ENCODE data around the gene PLEKHA8. TPM values are rescaled to one million over a fixed set of nuclear protein-coding genes. Genes with fewer than 3 reads are reported as not detected.

Gene PLEKHA8
- total and polyA plus RNA-seq, 3 experiments from 2014 or later = 3.7 to 10.0 (median 9.0) TPM

DNA sequence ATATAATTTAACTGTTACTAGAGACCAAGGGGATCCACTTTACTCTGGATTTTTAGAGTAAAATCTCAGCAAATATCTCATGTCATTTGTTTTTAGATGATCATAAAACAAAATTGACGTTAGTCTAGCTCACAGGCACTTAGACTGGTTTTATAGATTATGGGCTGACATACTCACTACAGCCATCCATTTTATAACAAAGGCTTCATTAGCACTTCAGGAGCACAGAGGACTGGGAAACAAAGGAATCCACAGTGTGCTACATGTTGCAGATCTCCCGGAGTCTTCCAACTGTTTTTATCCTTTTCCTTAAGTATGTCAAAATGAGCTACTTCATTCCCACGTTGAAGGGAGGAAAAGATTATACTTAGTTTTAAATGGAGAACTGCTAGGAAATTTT lies 22.7 kb upstream of the PLEKHA8 start:
- H3K27ac Mint-ChIP-seq = no peak overlapping the region
- ChIA-PET POLR2A (no interaction called here), CTCF (no interaction called here)
- Histone ChIP-seq H3K27me3 (ENCODE audit: insufficient read depth, low read length, poor library complexity, severe bottlenecking) (no peaks in the 10 kb centered on the region), H3K4me3 (ENCODE audit: low read length) (no peak overlapping the region), H3K9me3 (ENCODE audit: low read length) (no peaks in the 10 kb centered on the region), H3K27ac (ENCODE audit: low read depth, low read length) (no peak overlapping the region), H3K4me1 (ENCODE audit: insufficient read depth, low read length) (no peaks in the 10 kb centered on the region), H3K36me3 (ENCODE audit: insufficient read depth, low read length) (no peaks in the 10 kb centered on the region)
- no peak for DNase-seq
- peaks cover 15 to 22% of the 10 kb centered on the region in 2 donors for H3K27me3 Mint-ChIP-seq
- H3K36me3 Mint-ChIP-seq = no peaks in the 10 kb centered on the region
- no peaks in the 10 kb centered on the region for H3K9me3 Mint-ChIP-seq
- H3K4me1 Mint-ChIP-seq = no peaks in the 10 kb centered on the region
- H3K4me3 Mint-ChIP-seq = no peak overlapping the region

DNA sequence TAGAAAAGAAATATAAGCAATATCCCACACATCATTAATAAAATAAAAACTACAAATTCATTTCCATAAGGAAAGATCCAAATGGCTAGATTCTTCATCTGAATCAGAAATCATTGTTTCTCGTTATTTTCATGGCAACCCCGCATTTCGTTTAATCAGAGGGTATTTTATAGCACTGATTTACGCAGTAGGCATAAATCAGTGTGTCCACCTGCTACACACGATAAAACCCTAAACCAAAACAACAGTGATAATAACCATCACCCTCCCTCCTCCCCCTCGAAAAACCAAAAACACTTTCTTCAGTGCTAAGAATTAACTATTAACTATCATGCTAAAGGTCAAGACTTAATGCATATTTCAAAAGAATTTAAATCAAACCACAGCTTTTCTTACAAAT lies 18.2 kb upstream of the PLEKHA8 start:
- H3K4me3 ChIP-seq (ENCODE audit: low read length) = no peak overlapping the region
- CTCF ChIA-PET = no interaction called here
- no peak for DNase-seq
- Mint-ChIP-seq H3K4me3 (no peak overlapping the region), H3K9me3 (no peaks in the 10 kb centered on the region), H3K36me3 (peaks cover 3 to 9% (median 3%) of the 10 kb centered on the region in 3 donors), H3K27me3 (peaks cover 4 to 8% of the 10 kb centered on the region in 2 donors), H3K4me1 (no peaks in the 10 kb centered on the region), H3K27ac (peak overlapping the region in 1 of 8 donors; percentile 11)
- no peak overlapping the region for H3K27ac ChIP-seq (ENCODE audit: low read depth, low read length)
- H3K4me1 ChIP-seq (ENCODE audit: insufficient read depth, low read length) = no peaks in the 10 kb centered on the region
- no peaks in the 10 kb centered on the region for H3K27me3 ChIP-seq (ENCODE audit: insufficient read depth, low read length, poor library complexity, severe bottlenecking)
- no peaks in the 10 kb centered on the region for H3K36me3 ChIP-seq (ENCODE audit: insufficient read depth, low read length)
- POLR2A ChIA-PET = no interaction called here
- H3K9me3 ChIP-seq (ENCODE audit: low read length) = no peaks in the 10 kb centered on the region

DNA sequence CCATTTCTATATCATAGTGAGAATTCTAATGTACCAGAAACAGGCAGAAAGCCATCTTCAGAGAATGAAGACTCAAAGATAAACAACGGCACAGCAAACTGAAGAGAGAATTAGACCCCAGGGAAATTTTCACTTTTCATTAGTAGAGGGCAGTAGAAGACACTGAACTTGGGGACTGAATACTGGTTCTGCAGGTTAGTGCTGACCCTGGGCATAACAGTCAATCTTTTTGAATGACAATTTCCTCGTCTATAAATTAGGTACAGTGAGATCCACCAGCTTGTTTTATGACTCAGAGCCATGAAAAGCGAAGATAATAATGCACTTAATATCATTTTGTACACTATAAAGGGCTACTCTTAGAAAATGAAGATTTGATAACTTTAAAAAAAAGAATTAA lies 15.5 kb upstream of the PLEKHA8 start:
- H3K9me3 Mint-ChIP-seq = no peaks in the 10 kb centered on the region
- CTCF ChIA-PET = no interaction called here
- H3K36me3 ChIP-seq (ENCODE audit: insufficient read depth, low read length) = no peaks in the 10 kb centered on the region

DNA sequence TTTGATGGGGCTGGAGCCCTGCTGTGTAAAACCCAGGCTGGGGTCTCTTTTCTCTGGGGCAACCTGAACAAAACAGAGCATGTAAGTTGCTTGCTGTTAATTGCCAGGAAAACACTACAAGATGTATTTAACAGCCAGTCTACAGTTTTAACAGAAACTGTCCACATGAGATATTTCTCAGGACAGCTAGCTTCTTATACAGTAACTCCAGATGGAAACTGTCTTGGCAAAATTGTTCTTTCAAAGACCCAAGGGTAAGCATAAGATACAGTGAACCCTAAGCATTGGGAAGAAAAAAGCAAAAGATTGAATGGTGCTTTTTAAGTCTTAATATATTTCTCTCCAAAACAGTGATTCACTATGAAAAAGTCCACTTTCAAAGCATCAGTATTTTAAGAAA lies 9.8 kb upstream of the PLEKHA8 start:
- Histone ChIP-seq H3K36me3 (ENCODE audit: insufficient read depth, low read length) (no peaks in the 10 kb centered on the region), H3K9me3 (ENCODE audit: low read length) (no peaks in the 10 kb centered on the region), H3K27me3 (ENCODE audit: insufficient read depth, low read length, poor library complexity, severe bottlenecking) (no peaks in the 10 kb centered on the region), H3K27ac (ENCODE audit: low read depth, low read length) (no peak overlapping the region), H3K4me1 (ENCODE audit: insufficient read depth, low read length) (no peaks in the 10 kb centered on the region), H3K4me3 (ENCODE audit: low read length) (no peak overlapping the region)
- Mint-ChIP-seq H3K27me3 (no peaks in the 10 kb centered on the region), H3K36me3 (peaks cover 2 to 14% (median 3%) of the 10 kb centered on the region in 3 donors), H3K9me3 (no peaks in the 10 kb centered on the region), H3K27ac (no peak overlapping the region), H3K4me3 (no peak overlapping the region), H3K4me1 (peaks cover 4 to 17% (median 14%) of the 10 kb centered on the region in 3 donors)
- ChIA-PET POLR2A (no interaction called here), CTCF (no interaction called here)
- DNase-seq = no peak

More for the DNA sequence above, 15.5 kb upstream of the PLEKHA8 start:
- Histone ChIP-seq H3K4me3 (ENCODE audit: low read length) (no peak overlapping the region), H3K9me3 (ENCODE audit: low read length) (no peaks in the 10 kb centered on the region), H3K4me1 (ENCODE audit: insufficient read depth, low read length) (no peaks in the 10 kb centered on the region), H3K27me3 (ENCODE audit: insufficient read depth, low read length, poor library complexity, severe bottlenecking) (no peaks in the 10 kb centered on the region), H3K27ac (ENCODE audit: low read depth, low read length) (no peak overlapping the region)
- no peak overlapping the region for H3K27ac Mint-ChIP-seq
- DNase-seq = no peak
- H3K4me3 Mint-ChIP-seq = no peak overlapping the region
- POLR2A ChIA-PET = no interaction called here
- H3K27me3 Mint-ChIP-seq = no peaks in the 10 kb centered on the region
- peaks cover 3 to 13% (median 5%) of the 10 kb centered on the region in 3 donors for H3K36me3 Mint-ChIP-seq
- no peaks in the 10 kb centered on the region for H3K4me1 Mint-ChIP-seq

DNA sequence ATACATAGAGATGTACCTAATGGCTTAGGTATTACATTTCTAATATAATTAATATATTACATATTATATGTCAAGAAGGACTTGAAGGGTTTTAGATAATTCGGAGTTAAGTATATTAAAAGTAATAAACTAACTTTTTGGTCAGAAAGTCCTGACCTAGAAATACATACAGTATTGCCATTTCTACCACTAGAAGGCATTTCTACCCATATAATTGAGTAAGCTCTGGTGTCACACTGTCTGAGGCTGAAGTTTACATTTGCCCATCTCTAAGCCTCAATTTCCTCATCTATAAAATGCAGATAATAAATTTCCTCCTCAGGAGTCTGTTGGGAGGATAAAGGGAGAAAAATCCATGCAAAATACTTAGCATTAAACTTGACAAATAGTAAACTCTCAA lies 8.8 kb upstream of the PLEKHA8 start:
- CTCF ChIA-PET = no interaction called here
- H3K9me3 Mint-ChIP-seq = no peaks in the 10 kb centered on the region
- H3K36me3 ChIP-seq (ENCODE audit: insufficient read depth, low read length) = no peaks in the 10 kb centered on the region

DNA sequence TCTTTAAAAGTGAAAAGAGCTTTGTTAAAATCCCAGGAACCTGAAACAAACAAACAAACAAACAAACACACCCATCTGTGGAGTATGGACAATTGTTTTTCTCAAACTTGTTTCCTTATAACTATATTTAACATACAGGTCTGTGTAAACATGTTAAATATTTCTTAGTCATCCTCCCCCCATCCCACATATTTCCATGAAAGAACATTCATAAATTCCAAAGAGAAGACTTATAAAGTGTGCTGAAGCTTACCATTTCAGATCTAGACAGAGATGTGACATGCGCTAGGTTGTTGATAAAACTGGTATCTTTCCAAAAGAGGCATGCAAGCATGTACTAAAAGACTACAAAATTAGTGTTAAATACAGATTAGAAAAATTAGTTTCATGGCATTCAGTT lies 8.3 kb upstream of the PLEKHA8 start:
- Mint-ChIP-seq H3K36me3 (peaks cover 0 to 8% (median 2%) of the 10 kb centered on the region in 3 donors), H3K9me3 (no peaks in the 10 kb centered on the region), H3K27me3 (no peaks in the 10 kb centered on the region), H3K4me1 (peaks cover 10 to 31% (median 26%) of the 10 kb centered on the region in 3 donors), H3K27ac (peak overlapping the region in 1 of 8 donors; percentile 18), H3K4me3 (no peak overlapping the region)
- peaks cover 1% of the 10 kb centered on the region for H3K4me1 ChIP-seq (ENCODE audit: insufficient read depth, low read length)
- DNase-seq = no peak
- ChIA-PET CTCF (no interaction called here), POLR2A (no interaction called here)
- no peak overlapping the region for H3K27ac ChIP-seq (ENCODE audit: low read depth, low read length)
- H3K4me3 ChIP-seq (ENCODE audit: low read length) = no peak overlapping the region
- no peaks in the 10 kb centered on the region for H3K36me3 ChIP-seq (ENCODE audit: insufficient read depth, low read length)
- H3K9me3 ChIP-seq (ENCODE audit: low read length) = no peaks in the 10 kb centered on the region
- H3K27me3 ChIP-seq (ENCODE audit: insufficient read depth, low read length, poor library complexity, severe bottlenecking) = no peaks in the 10 kb centered on the region

More for the DNA sequence above, 8.8 kb upstream of the PLEKHA8 start:
- Histone ChIP-seq H3K9me3 (ENCODE audit: low read length) (no peaks in the 10 kb centered on the region), H3K4me3 (ENCODE audit: low read length) (no peak overlapping the region), H3K27ac (ENCODE audit: low read depth, low read length) (no peak overlapping the region), H3K4me1 (ENCODE audit: insufficient read depth, low read length) (no peaks in the 10 kb centered on the region), H3K27me3 (ENCODE audit: insufficient read depth, low read length, poor library complexity, severe bottlenecking) (no peaks in the 10 kb centered on the region)
- no peaks in the 10 kb centered on the region for H3K27me3 Mint-ChIP-seq
- POLR2A ChIA-PET = no interaction called here
- peaks cover 5 to 25% (median 20%) of the 10 kb centered on the region in 3 donors for H3K4me1 Mint-ChIP-seq
- DNase-seq = no peak
- peaks cover 2 to 10% (median 3%) of the 10 kb centered on the region in 3 donors for H3K36me3 Mint-ChIP-seq
- H3K27ac Mint-ChIP-seq = no peak overlapping the region
- no peak overlapping the region for H3K4me3 Mint-ChIP-seq

DNA sequence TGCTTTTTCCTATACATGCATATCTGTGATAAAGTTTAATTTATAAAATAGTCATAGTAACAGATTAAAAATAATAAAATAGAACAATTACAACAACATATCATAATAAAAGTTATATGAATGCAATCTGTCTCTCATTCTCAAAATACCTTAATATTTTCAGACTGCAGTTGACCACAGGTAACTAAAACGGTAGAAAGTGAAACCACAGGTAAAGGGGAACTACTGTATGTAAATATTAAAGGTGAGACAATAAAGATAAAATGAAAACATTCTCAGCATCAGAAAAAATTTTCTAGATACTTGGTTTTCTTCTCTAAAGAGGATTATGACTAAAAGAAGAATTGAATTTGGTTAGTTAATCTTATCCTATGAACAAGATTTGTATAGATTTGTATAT lies 7.7 kb upstream of the PLEKHA8 start:
- H3K4me3 Mint-ChIP-seq = no peak overlapping the region
- no peak overlapping the region for H3K4me3 ChIP-seq (ENCODE audit: low read length)
- no peak for DNase-seq
- peaks cover 16 to 37% (median 32%) of the 10 kb centered on the region in 3 donors for H3K4me1 Mint-ChIP-seq
- H3K36me3 Mint-ChIP-seq = peaks cover 0 to 8% (median 2%) of the 10 kb centered on the region in 3 donors
- no peaks in the 10 kb centered on the region for H3K27me3 ChIP-seq (ENCODE audit: insufficient read depth, low read length, poor library complexity, severe bottlenecking)
- H3K36me3 ChIP-seq (ENCODE audit: insufficient read depth, low read length) = no peaks in the 10 kb centered on the region
- H3K9me3 Mint-ChIP-seq = no peaks in the 10 kb centered on the region
- H3K9me3 ChIP-seq (ENCODE audit: low read length) = no peaks in the 10 kb centered on the region
- H3K27ac Mint-ChIP-seq = no peak overlapping the region
- H3K27me3 Mint-ChIP-seq = no peaks in the 10 kb centered on the region
- ChIA-PET CTCF (no interaction called here), POLR2A (no interaction called here)
- peaks cover 7% of the 10 kb centered on the region for H3K4me1 ChIP-seq (ENCODE audit: insufficient read depth, low read length)
- H3K27ac ChIP-seq (ENCODE audit: low read depth, low read length) = no peak overlapping the region

DNA sequence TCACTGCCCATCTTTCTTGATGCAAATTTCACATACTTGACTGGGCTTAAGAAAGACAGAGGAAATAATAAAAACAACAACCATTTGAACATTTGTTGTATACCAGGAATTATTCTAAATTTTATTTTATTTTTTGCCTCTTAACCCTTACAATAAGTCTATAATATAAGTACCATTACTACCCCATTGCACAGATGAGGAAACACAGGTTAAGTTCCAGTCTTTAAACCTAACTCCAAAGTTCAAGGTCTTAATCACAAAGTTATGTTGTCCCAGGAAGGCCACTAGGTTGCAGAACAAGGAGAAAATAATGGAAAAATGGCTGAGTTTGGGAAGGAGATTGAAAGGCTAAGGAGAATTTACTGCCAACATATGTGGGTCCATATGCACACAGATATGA lies 5.2 kb upstream of the PLEKHA8 start:
- Histone ChIP-seq H3K36me3 (ENCODE audit: insufficient read depth, low read length) (no peaks in the 10 kb centered on the region), H3K27me3 (ENCODE audit: insufficient read depth, low read length, poor library complexity, severe bottlenecking) (no peaks in the 10 kb centered on the region), H3K4me3 (ENCODE audit: low read length) (no peak overlapping the region), H3K9me3 (ENCODE audit: low read length) (no peaks in the 10 kb centered on the region), H3K27ac (ENCODE audit: low read depth, low read length) (no peak overlapping the region), H3K4me1 (ENCODE audit: insufficient read depth, low read length) (peaks cover 13% of the 10 kb centered on the region)
- H3K27me3 Mint-ChIP-seq = no peaks in the 10 kb centered on the region
- no peak for DNase-seq
- H3K4me3 Mint-ChIP-seq = peak overlapping the region in 2 of 7 donors; percentile 3
- peaks cover 0 to 21% (median 0%) of the 10 kb centered on the region in 3 donors for H3K36me3 Mint-ChIP-seq
- H3K4me1 Mint-ChIP-seq = peaks cover 31 to 53% (median 51%) of the 10 kb centered on the region in 3 donors
- H3K9me3 Mint-ChIP-seq = no peaks in the 10 kb centered on the region
- H3K27ac Mint-ChIP-seq = no peak overlapping the region
- ChIA-PET CTCF (no interaction called here), POLR2A (no interaction called here)

DNA sequence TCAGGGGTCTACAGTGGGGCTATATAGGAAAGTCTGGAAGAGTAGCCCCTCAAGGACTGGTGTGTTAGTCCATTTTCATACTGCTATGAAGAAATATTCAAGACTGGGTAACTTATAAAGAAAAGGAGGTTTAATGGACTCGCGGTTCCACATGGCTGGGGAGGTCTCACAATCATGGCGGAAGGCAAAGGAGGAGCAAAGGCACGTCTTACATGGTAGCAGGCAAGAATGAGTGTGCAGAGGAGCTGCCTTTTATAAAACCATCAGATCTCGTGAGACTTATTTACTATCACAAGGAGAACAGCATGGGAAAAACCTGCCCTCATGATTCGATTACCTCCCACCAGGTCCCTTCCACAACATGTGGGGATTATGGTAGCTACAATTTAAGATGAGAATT lies 4.7 kb upstream of the PLEKHA8 start:
- Mint-ChIP-seq H3K4me1 (peaks cover 31 to 53% (median 52%) of the 10 kb centered on the region in 3 donors), H3K27ac (peak overlapping the region in 1 of 8 donors; percentile 11), H3K36me3 (peaks cover 0 to 18% (median 0%) of the 10 kb centered on the region in 3 donors), H3K27me3 (no peaks in the 10 kb centered on the region), H3K9me3 (no peaks in the 10 kb centered on the region), H3K4me3 (peak overlapping the region in 3 of 7 donors; percentile 3 to 6 (median 3))
- H3K27ac ChIP-seq (ENCODE audit: low read depth, low read length) = no peak overlapping the region
- peaks cover 13% of the 10 kb centered on the region for H3K4me1 ChIP-seq (ENCODE audit: insufficient read depth, low read length)
- no peaks in the 10 kb centered on the region for H3K27me3 ChIP-seq (ENCODE audit: insufficient read depth, low read length, poor library complexity, severe bottlenecking)
- H3K9me3 ChIP-seq (ENCODE audit: low read length) = no peaks in the 10 kb centered on the region
- CTCF ChIA-PET = no interaction called here
- no peaks in the 10 kb centered on the region for H3K36me3 ChIP-seq (ENCODE audit: insufficient read depth, low read length)
- DNase-seq = no peak
- H3K4me3 ChIP-seq (ENCODE audit: low read length) = no peak overlapping the region
- POLR2A ChIA-PET = no interaction called here

All from CD8-positive, alpha-beta memory T cell (primary cell).